Nephron (organoid): Measurements from ENCODE around the gene CAVIN4.
A peak's percentile ranks its signal among the peaks of the same experiment; 100 is the strongest.

Experiments used
- H3K27ac Mint-ChIP-seq, 3 experiments: 2 replicates each; pipeline ENCODE4 v1.8.0; 2020; ENCODE audit warnings: mixed read lengths in 3 of 3, mild to moderate bottlenecking in 2 of 3, moderate library complexity in 1 of 3
- H3K27me3 Mint-ChIP-seq: 2 replicates; pipeline ENCODE4 v1.8.0; 2021; ENCODE audit warnings: low read depth, mild to moderate bottlenecking, moderate library complexity, mixed read lengths
- H3K36me3 Mint-ChIP-seq: 2 replicates; pipeline ENCODE4 v1.8.0; 2020; ENCODE audit warnings: low read depth, mixed read lengths
- H3K4me1 Mint-ChIP-seq: 2 replicates; pipeline ENCODE4 v1.8.0; 2020; ENCODE audit warnings: mixed read lengths
- H3K4me3 Mint-ChIP-seq, 3 experiments: 2 replicates each; pipeline ENCODE4 v1.8.0; 2020; ENCODE audit warnings: mild to moderate bottlenecking in 3 of 3, mixed read lengths in 3 of 3, moderate library complexity in 2 of 3
- H3K9me3 Mint-ChIP-seq: 2 replicates; pipeline ENCODE4 v1.8.0; 2020; ENCODE audit warnings: mixed read lengths
- CTCF ChIP-seq, 3 experiments: fragments of 200-600 bp; sonication (generic); IDR thresholded peaks; one replicate each; pipeline ENCODE4 v1.5.0; 2021; ENCODE audit warnings: antibody characterized with exemption in 3 of 3; ENCODE audit not compliant: unreplicated experiment in 3 of 3

Gene CAVIN4

GRCh38 chr9:100577776-100578448 is at the start of gene CAVIN4:
TSS of gene CAVIN4 (plus strand) at chr9:100578079. CDS start at chr9:100578144, 65 bp downstream.
- peaks cover 50% of the 10 kb centered on the region for H3K4me1 Mint-ChIP-seq
- no peaks in the 10 kb centered on the region for H3K9me3 Mint-ChIP-seq
- no peaks in the 10 kb centered on the region for H3K27me3 Mint-ChIP-seq
- no peak for TF ChIP-seq CTCF (IDR thresholded peaks at IDR 0.05; ENCODE audit: unreplicated experiment in 3 of 3)
- peak within 1 kb of the TSS; percentile 11 to 74 (median 33) for H3K27ac Mint-ChIP-seq
- H3K36me3 Mint-ChIP-seq = peaks cover 26% of the 10 kb centered on the region
- H3K4me3 Mint-ChIP-seq = peak within 1 kb of the TSS; percentile 12 to 92 (median 79)

- no peak for TF ChIP-seq CTCF (IDR thresholded peaks at IDR 0.05; ENCODE audit: unreplicated experiment in 3 of 3)
- Mint-ChIP-seq H3K9me3 (peaks cover 12% of the 10 kb centered on the region), H3K36me3 (peaks cover 51% of the 10 kb centered on the region), H3K4me1 (peaks cover 5% of the 10 kb centered on the region), H3K27me3 (no peaks in the 10 kb centered on the region), H3K4me3 (no peak overlapping the region), H3K27ac (no peak overlapping the region)
These were observed 43.5 kb upstream of the CAVIN4 start for GRCh38 chr9:100534401-100534800.

GRCh38 chr9:100540327-100540726 is 37.6 kb upstream of the CAVIN4 start:
- TF ChIP-seq CTCF (IDR thresholded peaks at IDR 0.05; ENCODE audit: unreplicated experiment in 3 of 3) = no peak
- H3K36me3 Mint-ChIP-seq = peaks cover 87% of the 10 kb centered on the region
- H3K4me3 Mint-ChIP-seq = no peak overlapping the region
- no peaks in the 10 kb centered on the region for H3K4me1 Mint-ChIP-seq
- no peak overlapping the region for H3K27ac Mint-ChIP-seq
- no peaks in the 10 kb centered on the region for H3K27me3 Mint-ChIP-seq
- peaks cover 28% of the 10 kb centered on the region for H3K9me3 Mint-ChIP-seq

- Mint-ChIP-seq H3K36me3 (peaks cover 65% of the 10 kb centered on the region), H3K27ac (no peak overlapping the region), H3K4me3 (no peak overlapping the region), H3K27me3 (no peaks in the 10 kb centered on the region), H3K9me3 (peaks cover 19% of the 10 kb centered on the region), H3K4me1 (no peaks in the 10 kb centered on the region)
- no peak for TF ChIP-seq CTCF (IDR thresholded peaks at IDR 0.05; ENCODE audit: unreplicated experiment in 3 of 3)
These were observed 28.8 kb upstream of the CAVIN4 start for GRCh38 chr9:100549048-100549447.

GRCh38 chr9:100554935-100555401 is 22.9 kb upstream of the CAVIN4 start:
- H3K4me1 Mint-ChIP-seq = peaks cover 4% of the 10 kb centered on the region
- peaks cover 29% of the 10 kb centered on the region for H3K36me3 Mint-ChIP-seq
- no peak for TF ChIP-seq CTCF (IDR thresholded peaks at IDR 0.05; ENCODE audit: unreplicated experiment in 3 of 3)
- no peaks in the 10 kb centered on the region for H3K27me3 Mint-ChIP-seq
- no peaks in the 10 kb centered on the region for H3K9me3 Mint-ChIP-seq
- no peak overlapping the region for H3K27ac Mint-ChIP-seq
- H3K4me3 Mint-ChIP-seq = no peak overlapping the region

- Mint-ChIP-seq H3K9me3 (no peaks in the 10 kb centered on the region), H3K36me3 (peaks cover 24% of the 10 kb centered on the region), H3K4me3 (no peak overlapping the region), H3K27ac (no peak overlapping the region), H3K4me1 (peaks cover 4% of the 10 kb centered on the region), H3K27me3 (no peaks in the 10 kb centered on the region)
- no peak for TF ChIP-seq CTCF (IDR thresholded peaks at IDR 0.05; ENCODE audit: unreplicated experiment in 3 of 3)
These were observed 22.4 kb upstream of the CAVIN4 start for GRCh38 chr9:100555471-100555870.
